SK-N-SH treated with all-trans-retinoic acid at 6 μM for 48 hours (cell line): ENCODE data around the gene ALG3.
A peak's percentile ranks its signal among the peaks of the same experiment; 100 is the strongest.

ENCODE experiments used
- ATAC-seq: fragments of 200-7000 bp; cut with Tn5 transposase; 3 replicates; pipeline ENCODE4 v1.9.1; 2020; ENCODE audit warnings: mild to moderate bottlenecking, moderate library complexity
- ARNTL ChIP-seq: fragments of 450-650 bp; formaldehyde crosslinking; IDR thresholded peaks from 2 replicates; pipeline ENCODE4 v1.5.0; 2020; ENCODE audit warnings: low read depth, mild to moderate bottlenecking, moderate library complexity, borderline replicate concordance
- BACH2 ChIP-seq: fragments of 250-450 bp; sonication (Bioruptor Pico); IDR thresholded peaks from 2 replicates; pipeline ENCODE4 v1.9.0; 2021; ENCODE audit warnings: mild to moderate bottlenecking, borderline replicate concordance
- CSDC2 ChIP-seq: fragments of 250-450 bp; sonication (Bioruptor Pico); IDR thresholded peaks from 2 replicates; pipeline ENCODE4 v1.5.0; 2020; ENCODE audit warnings: mild to moderate bottlenecking, moderate library complexity
- ESRRG ChIP-seq: fragments of 250-450 bp; sonication (Bioruptor Pico); IDR thresholded peaks from 2 replicates; pipeline ENCODE4 v1.6.1; 2021; ENCODE audit warnings: mild to moderate bottlenecking
- GLIS3 ChIP-seq: fragments of 250-450 bp; sonication (Bioruptor Pico); IDR thresholded peaks from 2 replicates; pipeline ENCODE4 v1.5.0; 2020; ENCODE audit warnings: mild to moderate bottlenecking, moderate library complexity
- ISL1 ChIP-seq: fragments of 250-450 bp; sonication (Bioruptor Pico); IDR thresholded peaks from 2 replicates; pipeline ENCODE4 v2.1.2; 2022; ENCODE audit warnings: mild to moderate bottlenecking, moderate library complexity
- PPARA ChIP-seq: fragments of 250-450 bp; sonication (Bioruptor Pico); IDR thresholded peaks from 2 replicates; pipeline ENCODE4 v1.5.0; 2020; ENCODE audit warnings: mild to moderate bottlenecking, borderline replicate concordance
- RARB ChIP-seq: fragments of 250-450 bp; sonication (Bioruptor Pico); IDR thresholded peaks from 2 replicates; pipeline ENCODE4 v1.8.0; 2021; ENCODE audit warnings: mild to moderate bottlenecking, moderate library complexity
- SNAI2 ChIP-seq: fragments of 250-450 bp; sonication (Bioruptor Pico); IDR thresholded peaks from 2 replicates; pipeline ENCODE4 v1.5.0; 2020; ENCODE audit warnings: mild to moderate bottlenecking, moderate library complexity
- TCF4 ChIP-seq: fragments of 250-450 bp; sonication (Bioruptor Pico); IDR thresholded peaks from 2 replicates; pipeline ENCODE4 v1.8.0; 2021; ENCODE audit warnings: mild to moderate bottlenecking, moderate library complexity, borderline replicate concordance
- ZC3H10 ChIP-seq: fragments of 250-450 bp; sonication (Bioruptor Pico); IDR thresholded peaks from 2 replicates; pipeline ENCODE4 v1.5.1; 2021; ENCODE audit warnings: mild to moderate bottlenecking, moderate library complexity
- ZFP3 ChIP-seq: fragments of 250-450 bp; sonication (Bioruptor Pico); IDR thresholded peaks from 2 replicates; pipeline ENCODE4 v1.5.0; 2020; ENCODE audit warnings: mild to moderate bottlenecking, moderate library complexity
- ZFP30 ChIP-seq: fragments of 450-650 bp; formaldehyde crosslinking; IDR thresholded peaks from 2 replicates; pipeline ENCODE4 v1.5.0; 2022; ENCODE audit warnings: mild to moderate bottlenecking, moderate library complexity
- ZNF565 ChIP-seq: fragments of 450-650 bp; formaldehyde crosslinking; conservative IDR thresholded peaks from 2 replicates; pipeline ENCODE4 v1.5.0; 2020; ENCODE audit warnings: low read depth, mild to moderate bottlenecking, moderate library complexity
- ZNF70 ChIP-seq: fragments of 450-650 bp; formaldehyde crosslinking; IDR thresholded peaks from 2 replicates; pipeline ENCODE4 v1.5.0; 2020; ENCODE audit warnings: mild to moderate bottlenecking, moderate library complexity
- ZNF8 ChIP-seq: fragments of 450-650 bp; formaldehyde crosslinking; IDR thresholded peaks from 2 replicates; pipeline ENCODE4 v1.5.0; 2020; ENCODE audit warnings: mild to moderate bottlenecking, moderate library complexity
- TF ChIP-seq, protein P1 (sequence below): fragments of 250-450 bp; sonication (Bioruptor Pico); IDR thresholded peaks from 2 replicates; pipeline ENCODE4 v1.8.0; 2021; ENCODE audit warnings: low read depth, mild to moderate bottlenecking, moderate library complexity, borderline replicate concordance
- TF ChIP-seq, protein P2 (sequence below): fragments of 250-450 bp; sonication (Bioruptor Pico); IDR thresholded peaks from 2 replicates; pipeline ENCODE4 v1.5.0; 2020; ENCODE audit warnings: mild to moderate bottlenecking, moderate library complexity
- TF ChIP-seq, protein P3 (sequence below): fragments of 250-450 bp; sonication (Bioruptor Pico); IDR thresholded peaks from 2 replicates; pipeline ENCODE4 v1.5.1; 2020; ENCODE audit warnings: low read depth, mild to moderate bottlenecking, moderate library complexity
- TF ChIP-seq, protein P4 (sequence below): fragments of 250-450 bp; sonication (Bioruptor Pico); IDR thresholded peaks from 2 replicates; pipeline ENCODE4 v1.5.1; 2021; ENCODE audit warnings: mild to moderate bottlenecking, moderate library complexity
- TF ChIP-seq, protein P5 (sequence below): fragments of 250-450 bp; sonication (Bioruptor Pico); IDR thresholded peaks from 2 replicates; pipeline ENCODE4 v1.8.0; 2020; ENCODE audit warnings: mild to moderate bottlenecking, moderate library complexity, borderline replicate concordance

The ALG3 gene

DNA sequence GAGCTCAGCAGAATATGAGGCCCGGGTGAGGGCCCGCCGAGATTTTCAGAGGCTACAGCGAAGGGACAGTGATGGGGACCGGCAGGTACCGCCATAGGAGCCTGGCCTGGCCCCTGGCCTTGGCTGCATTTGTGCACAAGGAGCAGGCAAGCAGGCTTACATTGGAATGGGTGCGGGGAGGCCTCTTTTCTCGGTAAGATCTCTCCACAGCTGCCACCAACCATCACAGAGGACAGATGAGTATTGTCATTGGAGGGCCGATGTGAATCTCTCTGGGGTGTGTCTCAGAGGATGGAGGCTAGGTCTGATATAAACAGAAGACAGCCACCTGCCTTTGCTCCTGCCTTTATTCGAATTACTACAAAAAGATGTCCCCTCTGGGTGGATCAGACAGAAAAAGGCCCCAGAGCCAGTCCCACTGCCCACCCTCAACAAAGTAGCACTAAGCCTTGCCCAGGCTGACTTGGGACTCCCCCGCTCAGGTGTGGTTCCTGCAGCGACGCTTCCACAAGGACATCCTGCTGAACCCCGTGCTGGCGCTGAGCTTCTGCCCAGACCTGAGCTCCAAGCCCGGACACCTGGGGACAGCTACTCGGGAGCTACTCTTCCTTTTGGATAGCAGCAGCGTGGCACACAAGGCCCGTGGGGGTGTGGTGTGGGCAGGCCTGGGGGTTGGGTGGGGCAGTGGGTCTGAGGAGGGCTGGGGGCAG is 13.9 kb downstream of the ALG3 start:
- TF ChIP-seq ESRRG (no peak), PPARA (CRISPR knock-in tag) (no peak), BACH2 (no peak), ZFP30 (CRISPR knock-in tag) (no peak), SNAI2 (CRISPR knock-in tag) (no peak), GLIS3 (no peak), ZC3H10 (CRISPR knock-in tag) (no peak), CSDC2 (CRISPR knock-in tag) (no peak), ZNF8 (CRISPR knock-in tag) (no peak), ZNF565 (CRISPR knock-in tag) (no peak), ZNF70 (CRISPR knock-in tag) (no peak), RARB (no peak), ISL1 (CRISPR knock-in tag) (no peak), ZFP3 (no peak), ARNTL (CRISPR knock-in tag) (no peak)
- TF ChIP-seq, protein P1, sequence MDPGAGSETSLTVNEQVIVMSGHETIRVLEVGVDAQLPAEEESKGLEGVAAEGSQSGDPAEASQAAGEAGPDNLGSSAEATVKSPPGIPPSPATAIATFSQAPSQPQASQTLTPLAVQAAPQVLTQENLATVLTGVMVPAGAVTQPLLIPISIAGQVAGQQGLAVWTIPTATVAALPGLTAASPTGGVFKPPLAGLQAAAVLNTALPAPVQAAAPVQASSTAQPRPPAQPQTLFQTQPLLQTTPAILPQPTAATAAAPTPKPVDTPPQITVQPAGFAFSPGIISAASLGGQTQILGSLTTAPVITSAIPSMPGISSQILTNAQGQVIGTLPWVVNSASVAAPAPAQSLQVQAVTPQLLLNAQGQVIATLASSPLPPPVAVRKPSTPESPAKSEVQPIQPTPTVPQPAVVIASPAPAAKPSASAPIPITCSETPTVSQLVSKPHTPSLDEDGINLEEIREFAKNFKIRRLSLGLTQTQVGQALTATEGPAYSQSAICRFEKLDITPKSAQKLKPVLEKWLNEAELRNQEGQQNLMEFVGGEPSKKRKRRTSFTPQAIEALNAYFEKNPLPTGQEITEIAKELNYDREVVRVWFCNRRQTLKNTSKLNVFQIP: no peak
- TF ChIP-seq, protein P2, sequence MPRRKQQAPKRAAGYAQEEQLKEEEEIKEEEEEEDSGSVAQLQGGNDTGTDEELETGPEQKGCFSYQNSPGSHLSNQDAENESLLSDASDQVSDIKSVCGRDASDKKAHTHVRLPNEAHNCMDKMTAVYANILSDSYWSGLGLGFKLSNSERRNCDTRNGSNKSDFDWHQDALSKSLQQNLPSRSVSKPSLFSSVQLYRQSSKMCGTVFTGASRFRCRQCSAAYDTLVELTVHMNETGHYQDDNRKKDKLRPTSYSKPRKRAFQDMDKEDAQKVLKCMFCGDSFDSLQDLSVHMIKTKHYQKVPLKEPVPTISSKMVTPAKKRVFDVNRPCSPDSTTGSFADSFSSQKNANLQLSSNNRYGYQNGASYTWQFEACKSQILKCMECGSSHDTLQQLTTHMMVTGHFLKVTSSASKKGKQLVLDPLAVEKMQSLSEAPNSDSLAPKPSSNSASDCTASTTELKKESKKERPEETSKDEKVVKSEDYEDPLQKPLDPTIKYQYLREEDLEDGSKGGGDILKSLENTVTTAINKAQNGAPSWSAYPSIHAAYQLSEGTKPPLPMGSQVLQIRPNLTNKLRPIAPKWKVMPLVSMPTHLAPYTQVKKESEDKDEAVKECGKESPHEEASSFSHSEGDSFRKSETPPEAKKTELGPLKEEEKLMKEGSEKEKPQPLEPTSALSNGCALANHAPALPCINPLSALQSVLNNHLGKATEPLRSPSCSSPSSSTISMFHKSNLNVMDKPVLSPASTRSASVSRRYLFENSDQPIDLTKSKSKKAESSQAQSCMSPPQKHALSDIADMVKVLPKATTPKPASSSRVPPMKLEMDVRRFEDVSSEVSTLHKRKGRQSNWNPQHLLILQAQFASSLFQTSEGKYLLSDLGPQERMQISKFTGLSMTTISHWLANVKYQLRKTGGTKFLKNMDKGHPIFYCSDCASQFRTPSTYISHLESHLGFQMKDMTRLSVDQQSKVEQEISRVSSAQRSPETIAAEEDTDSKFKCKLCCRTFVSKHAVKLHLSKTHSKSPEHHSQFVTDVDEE (CRISPR knock-in tag): no peak
- TF ChIP-seq, protein P3, sequence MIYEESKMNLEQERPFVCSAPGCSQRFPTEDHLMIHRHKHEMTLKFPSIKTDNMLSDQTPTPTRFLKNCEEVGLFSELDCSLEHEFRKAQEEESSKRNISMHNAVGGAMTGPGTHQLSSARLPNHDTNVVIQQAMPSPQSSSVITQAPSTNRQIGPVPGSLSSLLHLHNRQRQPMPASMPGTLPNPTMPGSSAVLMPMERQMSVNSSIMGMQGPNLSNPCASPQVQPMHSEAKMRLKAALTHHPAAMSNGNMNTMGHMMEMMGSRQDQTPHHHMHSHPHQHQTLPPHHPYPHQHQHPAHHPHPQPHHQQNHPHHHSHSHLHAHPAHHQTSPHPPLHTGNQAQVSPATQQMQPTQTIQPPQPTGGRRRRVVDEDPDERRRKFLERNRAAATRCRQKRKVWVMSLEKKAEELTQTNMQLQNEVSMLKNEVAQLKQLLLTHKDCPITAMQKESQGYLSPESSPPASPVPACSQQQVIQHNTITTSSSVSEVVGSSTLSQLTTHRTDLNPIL (CRISPR knock-in tag): no peak
- TF ChIP-seq, protein P4, sequence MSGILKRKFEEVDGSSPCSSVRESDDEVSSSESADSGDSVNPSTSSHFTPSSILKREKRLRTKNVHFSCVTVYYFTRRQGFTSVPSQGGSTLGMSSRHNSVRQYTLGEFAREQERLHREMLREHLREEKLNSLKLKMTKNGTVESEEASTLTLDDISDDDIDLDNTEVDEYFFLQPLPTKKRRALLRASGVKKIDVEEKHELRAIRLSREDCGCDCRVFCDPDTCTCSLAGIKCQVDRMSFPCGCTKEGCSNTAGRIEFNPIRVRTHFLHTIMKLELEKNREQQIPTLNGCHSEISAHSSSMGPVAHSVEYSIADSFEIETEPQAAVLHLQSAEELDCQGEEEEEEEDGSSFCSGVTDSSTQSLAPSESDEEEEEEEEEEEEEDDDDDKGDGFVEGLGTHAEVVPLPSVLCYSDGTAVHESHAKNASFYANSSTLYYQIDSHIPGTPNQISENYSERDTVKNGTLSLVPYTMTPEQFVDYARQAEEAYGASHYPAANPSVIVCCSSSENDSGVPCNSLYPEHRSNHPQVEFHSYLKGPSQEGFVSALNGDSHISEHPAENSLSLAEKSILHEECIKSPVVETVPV (CRISPR knock-in tag): no peak
- TF ChIP-seq, protein P5, sequence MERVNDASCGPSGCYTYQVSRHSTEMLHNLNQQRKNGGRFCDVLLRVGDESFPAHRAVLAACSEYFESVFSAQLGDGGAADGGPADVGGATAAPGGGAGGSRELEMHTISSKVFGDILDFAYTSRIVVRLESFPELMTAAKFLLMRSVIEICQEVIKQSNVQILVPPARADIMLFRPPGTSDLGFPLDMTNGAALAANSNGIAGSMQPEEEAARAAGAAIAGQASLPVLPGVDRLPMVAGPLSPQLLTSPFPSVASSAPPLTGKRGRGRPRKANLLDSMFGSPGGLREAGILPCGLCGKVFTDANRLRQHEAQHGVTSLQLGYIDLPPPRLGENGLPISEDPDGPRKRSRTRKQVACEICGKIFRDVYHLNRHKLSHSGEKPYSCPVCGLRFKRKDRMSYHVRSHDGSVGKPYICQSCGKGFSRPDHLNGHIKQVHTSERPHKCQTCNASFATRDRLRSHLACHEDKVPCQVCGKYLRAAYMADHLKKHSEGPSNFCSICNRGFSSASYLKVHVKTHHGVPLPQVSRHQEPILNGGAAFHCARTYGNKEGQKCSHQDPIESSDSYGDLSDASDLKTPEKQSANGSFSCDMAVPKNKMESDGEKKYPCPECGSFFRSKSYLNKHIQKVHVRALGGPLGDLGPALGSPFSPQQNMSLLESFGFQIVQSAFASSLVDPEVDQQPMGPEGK (CRISPR knock-in tag): no peak
- peak; percentile 4; the same call in 1 of the 3 replicates for ATAC-seq

DNA sequence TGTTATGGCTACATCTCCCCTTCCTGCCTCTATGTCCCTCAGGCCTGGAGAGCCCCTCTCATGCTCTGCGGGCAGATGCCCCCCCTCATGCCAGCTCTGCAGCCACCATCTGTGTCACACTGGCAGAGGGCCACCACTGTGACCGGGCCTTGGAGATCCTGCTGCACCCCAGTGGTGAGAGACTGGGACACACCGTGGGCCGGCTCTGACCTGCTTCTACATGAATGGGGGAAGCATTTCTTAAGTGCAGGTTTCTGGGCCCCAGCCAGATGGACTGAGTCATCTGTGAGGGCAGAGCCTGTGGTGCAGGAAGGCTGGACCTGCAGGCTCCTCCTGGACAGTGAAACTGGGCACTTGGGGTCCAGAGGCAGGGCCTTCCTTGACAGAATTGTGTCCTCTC is 14.5 kb downstream of the ALG3 start:
- TF ChIP-seq ZC3H10 (CRISPR knock-in tag) (no peak), TCF4 (CRISPR knock-in tag) (peak; percentile 52; the same call in 1 of the 2 replicates), ISL1 (CRISPR knock-in tag) (no peak), ZNF565 (CRISPR knock-in tag) (no peak), ZNF70 (CRISPR knock-in tag) (no peak)
- TF ChIP-seq, protein P4 (CRISPR knock-in tag): no peak
- TF ChIP-seq, protein P5 (CRISPR knock-in tag): 0 out of 2 replicates have a peak, but pooled peaks have one; percentile 22
- TF ChIP-seq, all 23 proteins: peak for 2
- peak; percentile 88 for ATAC-seq
